Neuron (in vitro differentiated cells): ENCODE results near the gene IL5RA.

Experiments used
- H2AFZ ChIP-seq: one replicate; pipeline ENCODE4 v1.6.1; 2013; ENCODE audit warnings: low read depth, mild to moderate bottlenecking, inconsistent platforms, low read length, moderate library complexity
- H3K27me3 ChIP-seq: one replicate; pipeline ENCODE4 v1.6.1; 2013; ENCODE audit warnings: low read length; ENCODE audit not compliant: insufficient read depth
- H3K36me3 ChIP-seq: one replicate; pipeline ENCODE4 v1.6.1; 2013; ENCODE audit warnings: low read length; ENCODE audit not compliant: insufficient read depth
- H3K4me1 ChIP-seq: one replicate; pipeline ENCODE4 v1.6.1; 2013; ENCODE audit warnings: low read length; ENCODE audit not compliant: insufficient read depth
- H3K4me3 ChIP-seq: 2 replicates; pipeline ENCODE4 v1.5.1; 2013; ENCODE audit warnings: mild to moderate bottlenecking, low read length, moderate library complexity
- H3K9me3 ChIP-seq: one replicate; pipeline ENCODE4 v1.6.1; 2013; ENCODE audit warnings: low read length

IL5RA gene

DNA sequence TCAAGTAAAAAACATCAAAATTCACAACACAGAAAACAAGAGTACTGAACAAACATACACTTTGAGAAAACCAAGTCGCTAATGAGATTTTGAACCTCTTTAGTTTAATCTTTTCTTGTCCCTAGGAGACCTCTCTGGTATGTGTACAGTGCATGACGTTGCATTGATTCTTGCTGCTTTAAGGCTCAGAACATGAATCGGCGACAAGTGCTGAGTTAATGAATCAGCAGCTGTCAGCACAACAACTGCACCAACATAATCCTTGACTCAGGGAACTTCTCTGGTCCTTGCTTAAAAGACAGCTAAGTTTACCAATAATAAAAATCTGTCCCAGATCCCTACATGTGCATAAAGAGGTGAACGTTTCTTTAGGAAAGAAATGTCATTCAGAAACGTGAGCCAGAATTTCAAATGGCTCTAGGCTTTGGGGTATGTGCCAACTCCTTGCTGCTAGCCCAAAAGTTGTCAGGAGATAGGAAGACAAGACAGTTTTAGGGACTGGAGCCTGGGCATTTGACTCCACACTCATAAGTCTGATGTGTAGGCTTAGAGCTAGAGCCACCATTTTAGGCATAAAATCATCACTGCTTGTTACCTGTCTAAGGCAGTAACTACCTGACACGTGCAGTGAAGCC lies 86.9 kb downstream of the IL5RA start:
- Histone ChIP-seq H3K4me3 (no peak overlapping the region), H3K36me3 (no peaks in the 10 kb centered on the region), H3K4me1 (no peaks in the 10 kb centered on the region), H2AFZ (no peak overlapping the region), H3K27me3 (no peaks in the 10 kb centered on the region), H3K9me3 (no peaks in the 10 kb centered on the region)

DNA sequence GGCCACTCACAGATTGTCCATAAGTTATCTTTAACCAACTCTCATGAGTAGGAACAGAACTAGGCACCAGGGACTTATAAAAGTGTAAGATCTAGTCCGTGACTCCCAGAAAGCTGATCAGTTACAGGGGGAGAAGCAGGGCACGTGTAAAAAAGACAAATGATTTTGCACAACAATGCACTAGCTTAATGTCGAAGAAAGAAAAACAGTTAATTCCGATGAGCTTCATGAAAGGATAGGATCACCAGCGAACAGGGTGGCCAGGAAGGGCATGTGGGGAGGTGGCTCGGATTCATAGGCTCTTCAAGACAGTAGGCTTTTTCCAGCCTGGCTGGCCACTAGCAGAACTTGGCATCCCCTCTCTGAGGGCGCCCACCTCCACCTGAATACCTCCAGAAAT lies 90.0 kb downstream of the IL5RA start:
- Histone ChIP-seq H2AFZ (no peak overlapping the region), H3K9me3 (no peaks in the 10 kb centered on the region), H3K4me3 (no peak overlapping the region), H3K4me1 (no peaks in the 10 kb centered on the region), H3K27me3 (no peaks in the 10 kb centered on the region), H3K36me3 (no peaks in the 10 kb centered on the region)
